Panc1 (cell line): ENCODE results near the gene CDKL4. TPM values are rescaled to one million over a fixed set of nuclear protein-coding genes. Genes with fewer than 3 reads are reported as not detected.
A peak's percentile ranks its signal among the peaks of the same experiment; 100 is the strongest.

Experiments used
- ATAC-seq: fragments of 200-7000 bp; cut with Tn5 transposase; 2 replicates; pipeline ENCODE4 v1.9.1; 2020; ENCODE audit warnings: mild to moderate bottlenecking, moderate library complexity
- BruUV-seq: library from RNA; stranded (reverse); fragments of 400-500 nt; replicated peaks from 2 replicates; lab custom pipeline; 2021; lab: Mats Ljungman, UMichigan
- CTCF ChIA-PET: fragments of 300-600 bp; sonication (Branson Sonifier 250); formaldehyde crosslinking; loops from one replicate; lab custom pipeline; 2022; ENCODE audit warnings: antibody characterized with exemption; lab: Charles Lee
- POLR2A ChIA-PET: fragments of 300-600 bp; sonication (Branson Sonifier 250); formaldehyde crosslinking; loops from one replicate; lab custom pipeline; 2022; ENCODE audit warnings: antibody characterized with exemption; lab: Charles Lee
- DNase-seq: peaks from one replicate; pipeline ENCODE4 v3.0.0-alpha.2; 2010; ENCODE audit warnings: low read depth, low spot score
- H3K27ac ChIP-seq: 2 replicates; pipeline ENCODE4 v1.5.1; 2011; ENCODE audit warnings: mild to moderate bottlenecking, low read length, inconsistent platforms
- H3K27me3 ChIP-seq: fragments of 200-500 bp; sonication (Bioruptor generic); 2 replicates; pipeline ENCODE4 v1.6.0; 2014; ENCODE audit warnings: low read length, inconsistent platforms; ENCODE audit not compliant: control insufficient read depth, insufficient read depth
- H3K36me3 ChIP-seq: fragments of 200-500 bp; sonication (Bioruptor generic); 2 replicates; pipeline ENCODE4 v1.5.1; 2014; ENCODE audit warnings: inconsistent platforms, mild to moderate bottlenecking, low read length, moderate library complexity; ENCODE audit not compliant: control insufficient read depth, insufficient read depth
- H3K4me1 ChIP-seq: 2 replicates; pipeline ENCODE4 v1.5.1; 2011; ENCODE audit warnings: inconsistent platforms, mild to moderate bottlenecking, low read length, moderate library complexity; ENCODE audit not compliant: control insufficient read depth, insufficient read depth
- H3K4me3 ChIP-seq, 2 experiments: 2 replicates each; pipeline ENCODE4 v1.5.1; 2011 to 2012; ENCODE audit warnings: low read depth in 2 of 2, low read length in 2 of 2, mild to moderate bottlenecking in 2 of 2, inconsistent platforms in 1 of 2, moderate library complexity in 1 of 2
- H3K9me3 ChIP-seq: fragments of 200-500 bp; sonication (Bioruptor generic); 2 replicates; pipeline ENCODE4 v1.5.1; 2014; ENCODE audit warnings: low read depth, mild to moderate bottlenecking, inconsistent platforms, low read length, moderate library complexity; ENCODE audit not compliant: control insufficient read depth, insufficient read depth
- SIN3A ChIP-seq: IDR thresholded peaks from 2 replicates; pipeline ENCODE4 v1.6.1; 2012; ENCODE audit warnings: low read depth, mild to moderate bottlenecking, low read length, moderate library complexity, borderline replicate concordance; ENCODE audit not compliant: insufficient read depth
- TCF7L2 ChIP-seq: IDR thresholded peaks from 2 replicates; pipeline ENCODE4 v1.6.1; 2011; ENCODE audit warnings: mild to moderate bottlenecking, low read depth, low read length, inconsistent platforms
- in situ Hi-C: cut with HindIII; loops from 2 replicates; pipeline ENCODE4 v1.10.0; 2016; ENCODE audit warnings: low sequenced_read_pairs, low pct_unique_long_range_greater_than_20kb
- intact Hi-C: fragments of 100-400 bp; cut with micrococcal nuclease; formaldehyde crosslinking; loops from one replicate; pipeline ENCODE4 v1.10.0; 2022; ENCODE audit not compliant: unreplicated experiment
- total RNA-seq: library from RNA; stranded (reverse); gene quantifications from one replicate; pipeline ENCODE4 v1.2.1, GENCODE V29; 2021; ENCODE audit not compliant: unreplicated experiment
- TF ChIP-seq, protein P1 (sequence below): fragments of 450-650 bp; IDR thresholded peaks from 2 replicates; pipeline ENCODE4 v1.5.1; 2017; ENCODE audit warnings: mild to moderate bottlenecking
- TF ChIP-seq, protein P2 (sequence below), 2 experiments: IDR thresholded peaks; 2 replicates each; pipeline ENCODE4 v1.6.1; 2011 to 2012; ENCODE audit warnings: low read depth in 2 of 2, control low read depth in 1 of 2, low read length in 1 of 2, mild to moderate bottlenecking in 1 of 2, moderate library complexity in 1 of 2; ENCODE audit not compliant: insufficient read depth in 1 of 2

CDKL4 gene
- total RNA-seq, 1 experiment from 2014 or later, result not detected

DNA sequence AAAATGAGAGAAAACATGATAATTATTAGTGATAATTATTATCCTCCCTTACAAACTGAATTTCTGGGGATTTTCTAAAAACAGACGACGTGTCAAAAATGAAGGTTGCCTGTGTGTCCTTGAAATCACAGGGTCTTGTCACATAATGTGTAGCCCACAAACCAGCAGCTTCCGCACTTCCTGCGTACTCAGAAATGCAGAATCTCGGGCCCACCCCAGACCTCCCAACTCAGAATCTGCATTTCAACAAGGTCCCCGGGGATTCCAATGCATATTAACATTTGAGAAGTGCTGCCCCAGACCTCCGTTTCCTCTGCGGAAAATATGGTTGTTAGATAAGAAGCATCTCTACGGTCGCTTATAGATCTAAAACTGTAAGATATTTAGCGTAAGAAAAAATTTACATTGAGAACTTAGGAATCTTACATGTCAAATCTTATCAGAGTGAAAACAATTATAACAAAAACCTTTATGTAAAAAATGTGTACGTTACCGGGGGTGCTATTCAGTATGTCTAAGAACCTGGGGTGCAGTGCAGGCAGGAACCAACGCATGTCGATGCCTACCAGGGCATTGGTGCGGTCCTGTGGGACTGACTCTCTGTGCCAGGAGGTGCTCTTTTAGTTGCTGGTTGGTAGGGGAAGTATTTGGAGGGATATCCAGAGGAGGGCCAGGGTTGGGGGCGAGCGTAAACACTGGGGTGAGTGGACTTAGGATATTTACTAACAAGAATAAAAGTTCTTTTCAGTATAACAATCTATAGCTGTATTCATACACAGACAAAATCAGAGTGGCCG is 15.2 kb downstream of the CDKL4 start:
- no peak overlapping the region for H3K27ac ChIP-seq
- BruUV-seq, result no TSS peak
- no peak for DNase-seq
- POLR2A ChIA-PET, result no interaction called here
- peak; percentile 25; the same call in 1 of the 2 replicates for ATAC-seq
- CTCF ChIA-PET, result interaction anchor here (0.5 to 3.1 kb wide), 10 partner anchors 19 to 406 kb away, joined by 3 to 31 read pairs (median 5); partner anchors contain the start of gene SOS1
- intact Hi-C loops, result loop anchor here (1.0 kb wide), 1 partner anchor 168 kb away; no protein-coding TSS in a partner anchor
- H3K4me3 ChIP-seq, result no peak overlapping the region
- TF ChIP-seq, protein P1, sequence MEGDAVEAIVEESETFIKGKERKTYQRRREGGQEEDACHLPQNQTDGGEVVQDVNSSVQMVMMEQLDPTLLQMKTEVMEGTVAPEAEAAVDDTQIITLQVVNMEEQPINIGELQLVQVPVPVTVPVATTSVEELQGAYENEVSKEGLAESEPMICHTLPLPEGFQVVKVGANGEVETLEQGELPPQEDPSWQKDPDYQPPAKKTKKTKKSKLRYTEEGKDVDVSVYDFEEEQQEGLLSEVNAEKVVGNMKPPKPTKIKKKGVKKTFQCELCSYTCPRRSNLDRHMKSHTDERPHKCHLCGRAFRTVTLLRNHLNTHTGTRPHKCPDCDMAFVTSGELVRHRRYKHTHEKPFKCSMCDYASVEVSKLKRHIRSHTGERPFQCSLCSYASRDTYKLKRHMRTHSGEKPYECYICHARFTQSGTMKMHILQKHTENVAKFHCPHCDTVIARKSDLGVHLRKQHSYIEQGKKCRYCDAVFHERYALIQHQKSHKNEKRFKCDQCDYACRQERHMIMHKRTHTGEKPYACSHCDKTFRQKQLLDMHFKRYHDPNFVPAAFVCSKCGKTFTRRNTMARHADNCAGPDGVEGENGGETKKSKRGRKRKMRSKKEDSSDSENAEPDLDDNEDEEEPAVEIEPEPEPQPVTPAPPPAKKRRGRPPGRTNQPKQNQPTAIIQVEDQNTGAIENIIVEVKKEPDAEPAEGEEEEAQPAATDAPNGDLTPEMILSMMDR, result peak; percentile 56
- TF ChIP-seq, protein P2, sequence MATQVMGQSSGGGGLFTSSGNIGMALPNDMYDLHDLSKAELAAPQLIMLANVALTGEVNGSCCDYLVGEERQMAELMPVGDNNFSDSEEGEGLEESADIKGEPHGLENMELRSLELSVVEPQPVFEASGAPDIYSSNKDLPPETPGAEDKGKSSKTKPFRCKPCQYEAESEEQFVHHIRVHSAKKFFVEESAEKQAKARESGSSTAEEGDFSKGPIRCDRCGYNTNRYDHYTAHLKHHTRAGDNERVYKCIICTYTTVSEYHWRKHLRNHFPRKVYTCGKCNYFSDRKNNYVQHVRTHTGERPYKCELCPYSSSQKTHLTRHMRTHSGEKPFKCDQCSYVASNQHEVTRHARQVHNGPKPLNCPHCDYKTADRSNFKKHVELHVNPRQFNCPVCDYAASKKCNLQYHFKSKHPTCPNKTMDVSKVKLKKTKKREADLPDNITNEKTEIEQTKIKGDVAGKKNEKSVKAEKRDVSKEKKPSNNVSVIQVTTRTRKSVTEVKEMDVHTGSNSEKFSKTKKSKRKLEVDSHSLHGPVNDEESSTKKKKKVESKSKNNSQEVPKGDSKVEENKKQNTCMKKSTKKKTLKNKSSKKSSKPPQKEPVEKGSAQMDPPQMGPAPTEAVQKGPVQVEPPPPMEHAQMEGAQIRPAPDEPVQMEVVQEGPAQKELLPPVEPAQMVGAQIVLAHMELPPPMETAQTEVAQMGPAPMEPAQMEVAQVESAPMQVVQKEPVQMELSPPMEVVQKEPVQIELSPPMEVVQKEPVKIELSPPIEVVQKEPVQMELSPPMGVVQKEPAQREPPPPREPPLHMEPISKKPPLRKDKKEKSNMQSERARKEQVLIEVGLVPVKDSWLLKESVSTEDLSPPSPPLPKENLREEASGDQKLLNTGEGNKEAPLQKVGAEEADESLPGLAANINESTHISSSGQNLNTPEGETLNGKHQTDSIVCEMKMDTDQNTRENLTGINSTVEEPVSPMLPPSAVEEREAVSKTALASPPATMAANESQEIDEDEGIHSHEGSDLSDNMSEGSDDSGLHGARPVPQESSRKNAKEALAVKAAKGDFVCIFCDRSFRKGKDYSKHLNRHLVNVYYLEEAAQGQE (IDR thresholded peaks at IDR 0.05; ENCODE audit: insufficient read depth in 1 of 2, low read depth in 2 of 2, low read length in 1 of 2), result no peak
- peaks cover 6% of the 10 kb centered on the region for H3K4me1 ChIP-seq
- H3K9me3 ChIP-seq, result no peaks in the 10 kb centered on the region
- in situ Hi-C loops, result no loop called here
- H3K36me3 ChIP-seq, result no peaks in the 10 kb centered on the region
- no peaks in the 10 kb centered on the region for H3K27me3 ChIP-seq

DNA sequence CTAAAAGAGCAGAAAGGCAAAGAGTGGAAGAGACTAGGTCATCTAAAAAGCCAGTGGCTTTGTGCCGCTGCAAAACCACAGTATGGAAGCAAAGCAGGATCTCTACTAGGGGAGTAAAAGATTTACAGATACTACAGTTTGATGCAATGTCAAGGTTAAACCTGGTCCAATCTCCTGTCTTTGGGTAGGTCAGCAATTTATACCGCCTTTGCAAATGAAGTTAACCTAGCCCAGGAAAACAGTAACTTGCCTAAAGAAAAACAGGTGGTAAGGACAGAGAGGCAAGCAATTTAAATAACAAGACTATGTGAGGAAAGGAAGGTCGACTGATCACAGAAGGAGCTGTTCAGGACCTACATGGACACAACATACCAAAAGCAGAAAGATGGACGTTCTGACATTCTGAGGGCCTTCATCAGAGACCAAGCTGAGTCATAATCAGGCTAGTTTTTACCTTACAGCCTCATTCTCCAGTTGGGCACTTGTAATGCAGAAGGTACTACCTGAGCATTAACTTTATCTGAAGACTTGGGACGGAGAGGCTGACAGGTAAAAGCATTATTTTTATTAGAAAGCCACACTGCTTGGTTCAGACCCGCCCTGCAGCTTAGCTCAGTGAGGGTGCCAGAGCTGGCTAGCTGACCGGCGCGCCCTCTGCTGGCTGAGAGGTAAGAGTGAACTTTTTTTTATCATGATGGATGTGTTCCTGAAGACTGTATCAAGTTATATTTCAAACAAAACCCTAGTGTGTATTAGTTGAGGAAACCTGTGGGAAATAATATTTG is 15.9 kb downstream of the CDKL4 start:
- in situ Hi-C loops, result no loop called here
- no peak for DNase-seq
- no peaks in the 10 kb centered on the region for H3K36me3 ChIP-seq
- ATAC-seq, result peak; percentile 92
- no peak for TF ChIP-seq SIN3A
- TF ChIP-seq, protein P1, result peak; percentile 94
- no peak for TF ChIP-seq TCF7L2
- H3K27ac ChIP-seq, result peak overlapping the region; percentile 4; the same call in 1 of the 2 replicates
- BruUV-seq, result no TSS peak
- ChIA-PET CTCF (interaction anchor here (0.6 to 3.1 kb wide), 7 partner anchors 73 to 280 kb away, joined by 3 to 13 read pairs (median 6); partner anchors contain the start of gene SOS1), POLR2A (interaction anchor here (0.5 kb wide), 1 partner anchor 162 kb away, joined by 3 read pairs; no protein-coding TSS in a partner anchor)
- no peak overlapping the region for H3K4me3 ChIP-seq
- no peaks in the 10 kb centered on the region for H3K27me3 ChIP-seq
- peaks cover 6% of the 10 kb centered on the region for H3K4me1 ChIP-seq
- intact Hi-C loops, result loop anchor here (1.0 kb wide), 1 partner anchor 168 kb away; no protein-coding TSS in a partner anchor
- no peaks in the 10 kb centered on the region for H3K9me3 ChIP-seq
